PFSK-1 (cell line): Measurements from ENCODE around the gene PDE4B.

ENCODE experiments used
- FOXP2 ChIP-seq: optimal IDR thresholded peaks from 2 replicates; pipeline ENCODE3; 2011; ENCODE audit warnings: borderline replicate concordance, control low read depth, inconsistent platforms; ENCODE audit not compliant: insufficient read depth; ENCODE audit errors: extremely low read length, extremely low read depth
- POLR2AphosphoS5 ChIP-seq: IDR thresholded peaks from 2 replicates; pipeline ENCODE4 v1.6.1; 2012; ENCODE audit warnings: low read depth, mild to moderate bottlenecking, control low read depth, low read length, moderate library complexity
- SIN3A ChIP-seq: IDR thresholded peaks from 2 replicates; pipeline ENCODE4 v1.6.1; 2012; ENCODE audit warnings: mild to moderate bottlenecking, low read length, moderate library complexity, borderline replicate concordance; ENCODE audit not compliant: insufficient read depth
- TAF1 ChIP-seq: IDR thresholded peaks from 2 replicates; pipeline ENCODE4 v1.6.1; 2012; ENCODE audit warnings: low read length, control low read depth, borderline replicate concordance; ENCODE audit not compliant: insufficient read depth

DNA sequence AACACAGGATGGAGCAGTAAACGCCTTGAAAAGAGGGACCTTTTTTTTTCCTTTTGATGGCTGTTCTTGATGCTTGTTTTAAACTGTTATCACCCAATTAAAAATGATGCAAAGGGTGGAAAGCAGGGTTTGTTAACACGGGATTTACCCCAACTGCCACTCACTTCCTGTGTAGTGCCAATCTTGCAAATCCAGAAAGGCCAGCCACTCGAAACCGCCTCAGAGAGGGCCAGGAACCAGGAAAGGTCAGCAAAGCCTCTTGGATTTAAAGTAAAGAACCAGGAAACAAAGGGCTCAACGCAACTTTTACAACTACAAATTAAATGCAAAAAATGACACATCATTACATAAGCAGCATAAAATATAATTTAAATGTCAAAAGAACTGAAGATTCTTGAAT, 347.4 kb downstream of the PDE4B start:
- TF ChIP-seq POLR2AphosphoS5: no peak
- TF ChIP-seq TAF1: no peak
- no peak for TF ChIP-seq SIN3A
- no peak for TF ChIP-seq FOXP2
